CD1c-positive myeloid dendritic cell (primary cell): Measurements from ENCODE around the gene ZC3H8.
"Not testable (repeated sequence)": the region's sequence is repeated elsewhere in the genome, so short reads cannot be mapped to it uniquely, and the experiment has no call there.

ENCODE experiments used
- DNase-seq: peaks from one replicate; pipeline ENCODE4 v3.0.0-alpha.2; 2016; ENCODE audit errors: extremely low spot score

The ZC3H8 gene

GRCh38 chr2:112259509-112260294, 4.9 kb upstream of the ZC3H8 start:
- peak; percentile 90 for DNase-seq

DNA sequence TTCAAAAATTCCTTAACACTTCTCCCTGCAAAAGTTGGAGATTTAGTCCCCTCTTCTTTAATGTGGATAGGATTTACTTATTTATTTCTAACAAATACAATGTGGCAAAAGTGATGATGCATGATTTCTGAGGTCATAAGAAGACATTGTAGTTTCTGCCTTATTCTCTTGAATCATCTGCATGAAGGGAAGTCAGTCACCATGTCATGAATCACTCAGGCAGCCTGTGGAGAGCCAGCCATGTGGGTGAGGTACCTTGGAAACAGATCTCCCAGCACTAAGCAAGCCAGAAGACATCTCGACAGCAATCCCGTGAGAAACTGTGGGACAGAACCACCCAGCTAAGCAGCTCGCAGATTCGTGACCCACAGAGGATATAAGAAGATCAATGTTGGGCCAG, 2.7 kb upstream of the ZC3H8 start:
- DNase-seq, result peak; percentile 86

- peak; percentile 23 for DNase-seq
These were observed 1.8 kb upstream of the ZC3H8 start for GRCh38 chr2:112256654-112257053.

DNA sequence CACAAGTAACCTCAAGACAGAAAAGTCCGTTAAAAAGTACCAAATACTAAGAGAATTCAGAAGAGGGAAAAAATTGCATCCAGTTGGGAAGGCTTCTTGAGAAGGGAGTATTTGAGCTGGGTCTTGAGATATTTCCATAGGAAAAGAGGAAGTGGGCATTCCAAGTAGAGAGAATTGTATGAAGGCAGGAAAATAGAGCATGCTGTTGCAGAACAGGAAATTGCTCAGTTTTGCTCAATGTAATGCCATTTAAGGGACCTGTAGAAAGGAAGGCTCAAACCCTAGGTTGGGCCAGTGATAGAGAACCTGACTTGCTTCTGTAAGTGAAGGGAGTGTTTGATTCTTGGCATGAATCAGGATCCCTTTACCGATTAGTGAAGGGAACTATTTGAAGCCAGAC, 1.0 kb upstream of the ZC3H8 start:
- DNase-seq, result peak; percentile 74

GRCh38 chr2:112253261-112253815, 1.5 kb downstream of the ZC3H8 start:
- peak; percentile 66 for DNase-seq

DNA sequence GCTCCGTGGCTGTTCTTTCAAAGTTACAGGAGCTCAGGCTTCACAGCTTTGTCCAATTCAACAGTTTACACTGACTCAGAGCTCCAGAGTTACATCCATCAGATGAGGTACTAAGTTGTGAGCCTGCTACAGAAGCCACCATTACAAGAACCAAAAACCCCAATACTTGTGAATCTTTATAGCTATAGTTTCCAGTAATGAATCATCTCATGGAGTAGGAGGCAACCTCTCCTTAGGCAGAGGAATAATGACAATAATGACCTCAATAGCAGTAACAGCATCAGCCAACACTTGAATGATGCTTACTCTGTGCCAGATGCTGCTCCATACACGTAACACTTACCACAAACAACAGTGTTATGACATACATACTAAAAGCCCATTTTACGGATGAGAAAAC, 3.6 kb downstream of the ZC3H8 start:
- no peak for DNase-seq

DNA sequence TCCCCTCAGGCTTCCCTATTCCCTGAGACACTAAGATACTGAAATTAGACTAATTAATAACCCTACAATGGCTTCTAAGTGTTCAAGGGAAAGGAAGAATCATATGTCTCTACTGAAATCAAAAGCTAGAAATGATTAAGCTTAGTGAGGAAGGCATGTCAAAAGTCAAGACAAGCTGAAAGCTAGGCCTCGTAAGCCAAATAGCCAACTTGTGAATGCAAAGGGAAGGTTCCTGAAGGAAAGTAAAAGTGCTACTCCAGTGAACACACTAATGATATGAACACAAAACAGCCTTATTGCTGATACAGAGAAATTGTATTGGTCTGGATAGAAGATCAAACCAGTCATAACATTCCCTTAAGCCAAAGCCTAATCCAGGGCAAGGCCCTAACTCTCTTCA, 10.0 kb downstream of the ZC3H8 start:
- no peak for DNase-seq

DNA sequence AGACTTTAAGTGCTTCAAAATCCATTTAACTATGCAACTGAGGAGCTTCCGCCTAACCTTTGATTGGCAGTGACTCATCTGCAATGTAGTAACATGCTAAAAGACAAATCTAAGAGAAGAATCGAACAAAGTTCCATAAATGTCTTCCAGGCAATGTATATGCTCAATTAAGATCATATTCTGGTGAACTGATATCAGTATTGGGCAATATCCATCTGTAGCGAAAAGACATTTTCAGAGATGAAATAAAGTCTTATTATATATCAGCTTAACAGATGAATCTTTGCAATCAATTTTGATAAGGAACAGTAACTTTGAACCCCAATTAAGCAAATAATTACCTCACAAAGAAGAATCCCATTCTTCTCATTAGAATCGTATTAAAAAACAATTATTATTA, 11.6 kb downstream of the ZC3H8 start:
- DNase-seq, result no peak

GRCh38 chr2:112242384-112242783, 12.5 kb downstream of the ZC3H8 start:
- DNase-seq, result no peak

- no peak for DNase-seq
These were observed 15.0 kb downstream of the ZC3H8 start for GRCh38 chr2:112239862-112240261.

GRCh38 chr2:112230371-112230770, 24.5 kb downstream of the ZC3H8 start:
- DNase-seq, result no peak

DNA sequence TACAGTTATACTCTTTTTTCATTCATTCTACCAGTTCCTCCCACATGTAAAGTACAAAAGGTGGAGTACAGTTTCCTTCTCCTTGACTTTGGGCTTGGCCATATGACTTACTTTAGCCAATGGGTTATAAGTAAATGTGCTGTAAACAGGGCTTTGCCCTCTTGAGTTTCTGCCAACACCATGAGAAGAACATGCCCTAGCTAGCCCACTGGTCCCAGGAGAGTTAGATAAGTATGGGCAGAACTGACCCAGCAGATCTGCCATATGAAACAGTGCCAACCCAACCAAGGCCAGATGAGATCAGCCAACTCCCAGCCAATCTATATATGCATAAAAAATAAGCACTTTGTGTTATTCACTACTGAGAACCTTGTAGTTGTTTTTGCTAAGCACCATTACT, 25.5 kb downstream of the ZC3H8 start:
- DNase-seq, result no peak

DNA sequence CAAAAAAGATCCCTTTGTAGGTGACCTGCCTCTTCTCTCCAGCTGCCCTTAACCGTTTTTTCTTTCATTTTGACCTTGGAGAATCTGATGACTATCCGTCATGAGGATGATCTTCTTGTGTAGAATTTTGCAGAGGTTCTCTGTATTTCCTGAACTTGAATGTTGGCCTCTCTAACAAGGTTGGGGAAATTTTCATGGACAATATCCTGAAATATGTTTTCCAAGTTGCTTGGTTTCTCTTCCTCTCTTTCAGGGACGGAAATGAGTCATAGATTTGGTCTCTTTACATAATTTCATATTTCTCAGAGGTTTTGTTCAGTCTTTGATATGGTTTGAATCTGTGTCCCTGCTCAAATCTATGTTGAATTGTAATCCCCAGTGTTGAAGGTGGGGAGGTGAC, 34.0 kb downstream of the ZC3H8 start:
- DNase-seq, result no peak

- no peak for DNase-seq
These were observed 34.7 kb downstream of the ZC3H8 start for GRCh38 chr2:112220186-112220585.

DNA sequence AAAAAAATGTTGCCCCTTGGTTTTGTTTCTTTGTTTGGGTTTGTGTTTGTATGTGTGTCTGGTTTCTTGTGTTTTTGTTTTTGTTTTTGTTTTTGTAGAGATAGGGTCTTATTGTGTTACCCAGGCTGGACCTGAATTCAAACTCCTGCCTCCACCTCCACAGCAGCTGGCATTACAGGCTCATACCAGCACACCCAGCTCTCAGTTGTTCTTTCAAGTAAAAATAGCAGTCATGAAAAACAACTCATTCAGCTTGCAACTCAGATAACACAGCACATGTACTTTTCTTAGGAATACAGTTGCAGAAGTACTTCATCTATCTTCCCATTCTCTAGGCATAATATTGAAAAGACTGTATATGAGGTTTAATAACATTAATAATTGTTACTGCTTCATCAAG, 37.0 kb downstream of the ZC3H8 start:
- no peak for DNase-seq

GRCh38 chr2:112216167-112216566, 38.7 kb downstream of the ZC3H8 start:
- DNase-seq, result no peak

GRCh38 chr2:112207905-112208304, 46.9 kb downstream of the ZC3H8 start:
- not testable (repeated sequence) for DNase-seq

- DNase-seq, result no peak
These were observed 50.4 kb downstream of the ZC3H8 start for GRCh38 chr2:112204411-112204810.

DNA sequence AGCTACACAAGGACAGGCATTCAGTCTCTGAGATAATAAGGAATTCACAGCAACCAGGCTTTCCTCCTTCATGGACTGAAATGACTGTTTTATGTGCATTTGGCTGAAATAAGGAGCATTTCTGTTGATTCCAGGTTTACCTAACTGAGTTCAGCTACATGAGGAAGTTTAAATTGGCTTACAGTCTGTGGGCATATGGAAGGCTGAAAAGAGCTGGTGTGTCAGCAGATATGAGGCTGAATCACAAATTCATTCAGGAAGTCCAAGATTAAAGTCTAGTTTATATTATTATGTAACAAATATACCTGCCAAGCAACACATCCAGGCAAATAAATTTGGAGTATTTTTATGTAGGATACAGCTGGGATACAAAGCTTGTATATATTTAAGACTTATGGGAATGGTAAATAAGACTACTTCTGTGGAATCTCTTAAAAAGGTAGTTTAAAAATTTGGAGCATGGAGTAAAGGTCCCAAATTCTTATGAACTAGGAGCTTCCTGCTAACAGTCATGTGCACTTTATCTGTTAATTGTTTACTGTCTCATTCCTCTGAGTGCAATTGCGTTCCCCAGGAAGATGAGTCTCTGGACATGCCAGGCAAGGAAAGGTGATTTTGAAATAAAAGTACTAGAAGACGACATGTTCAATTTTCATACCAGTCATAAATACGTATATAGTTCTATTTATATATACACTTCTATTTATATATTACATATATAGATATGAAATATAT, 53.0 kb downstream of the ZC3H8 start:
- no peak for DNase-seq

DNA sequence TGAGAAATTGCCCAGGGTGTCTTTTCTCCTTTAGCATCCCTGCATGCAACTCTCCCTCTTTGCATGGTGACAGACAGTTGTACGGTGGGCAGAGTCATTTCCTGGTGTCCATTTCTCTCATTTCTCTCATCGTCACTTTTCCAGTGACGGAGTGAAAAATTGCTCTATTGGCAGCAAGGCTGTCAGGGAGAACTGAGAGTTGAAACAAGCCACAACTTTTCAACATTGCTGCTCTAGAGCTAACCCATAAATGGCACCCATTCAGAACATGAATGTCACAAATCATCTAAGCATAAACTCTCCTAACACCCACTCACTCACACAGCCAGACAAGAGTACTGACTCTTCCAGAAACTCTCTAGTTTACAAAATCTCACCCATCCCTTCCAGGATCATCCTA, 55.7 kb downstream of the ZC3H8 start:
- DNase-seq, result no peak

DNA sequence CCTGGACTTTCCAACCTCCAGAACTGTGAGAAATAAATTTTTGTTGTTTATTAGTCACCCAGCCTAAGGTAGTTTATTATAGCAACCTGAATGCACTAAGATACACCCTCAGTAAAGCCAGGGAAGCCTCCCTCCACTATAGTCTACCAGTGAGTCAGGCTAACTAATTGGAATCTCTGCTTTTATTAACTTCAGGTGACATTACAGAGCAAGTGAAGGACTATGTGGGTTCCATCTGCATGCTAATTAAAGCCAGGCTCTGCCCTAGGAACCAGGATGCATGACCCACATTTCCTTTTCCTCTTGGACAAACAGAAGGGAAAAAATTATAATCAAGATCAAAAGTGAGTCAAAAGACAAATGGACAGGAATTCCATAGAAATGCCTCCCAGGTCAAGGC, 56.1 kb downstream of the ZC3H8 start:
- no peak for DNase-seq

- no peak for DNase-seq
These were observed 57.0 kb downstream of the ZC3H8 start for GRCh38 chr2:112197868-112198267.

- DNase-seq, result no peak
These were observed 58.9 kb downstream of the ZC3H8 start for GRCh38 chr2:112195950-112196349.
